ES-I3 (cell line): ENCODE results near the gene GPR149.
A peak's percentile ranks its signal among the peaks of the same experiment; 100 is the strongest.

ENCODE experiments used
- H3K36me3 ChIP-seq: 2 replicates; pipeline ENCODE4 v1.6.1; 2013; ENCODE audit warnings: mild to moderate bottlenecking, low read length, control low read depth, moderate library complexity; ENCODE audit not compliant: insufficient read depth
- H3K4me1 ChIP-seq: 2 replicates; pipeline ENCODE4 v1.6.1; 2013; ENCODE audit warnings: mild to moderate bottlenecking, control low read depth, low read length; ENCODE audit not compliant: insufficient read depth
- H3K9ac ChIP-seq: 2 replicates; pipeline ENCODE4 v1.6.1; 2013; ENCODE audit warnings: low read depth, mild to moderate bottlenecking, low read length, moderate library complexity
- H3K9me3 ChIP-seq: 2 replicates; pipeline ENCODE4 v1.6.1; 2013; ENCODE audit warnings: mild to moderate bottlenecking, low read length, moderate library complexity; ENCODE audit not compliant: control insufficient read depth, insufficient read depth

The GPR149 gene

DNA sequence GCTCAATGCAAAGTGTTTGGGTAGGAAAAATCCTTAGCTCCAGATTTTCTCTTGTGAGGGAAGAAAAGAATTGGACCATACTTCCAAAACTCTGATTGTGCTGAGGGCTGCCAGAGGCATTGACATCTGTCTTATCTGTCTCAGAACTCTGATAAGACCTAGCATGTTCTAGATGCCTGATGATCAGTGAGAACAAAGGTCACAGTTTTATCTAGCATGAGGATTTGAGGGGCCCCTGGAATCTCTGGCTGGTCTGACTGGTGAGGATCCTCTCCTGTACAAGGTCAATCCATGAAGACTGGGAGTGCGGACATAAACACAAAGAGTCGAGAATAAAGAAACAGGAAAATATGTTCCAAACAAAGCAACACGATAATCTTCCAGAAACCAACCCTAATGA lies 40.1 kb downstream of the GPR149 start:
- Histone ChIP-seq H3K4me1 (0 out of 2 replicates have a peak, but pooled peaks cover 3% of the 10 kb centered on the region), H3K9ac (no peak overlapping the region), H3K36me3 (no peaks in the 10 kb centered on the region), H3K9me3 (no peaks in the 10 kb centered on the region)

DNA sequence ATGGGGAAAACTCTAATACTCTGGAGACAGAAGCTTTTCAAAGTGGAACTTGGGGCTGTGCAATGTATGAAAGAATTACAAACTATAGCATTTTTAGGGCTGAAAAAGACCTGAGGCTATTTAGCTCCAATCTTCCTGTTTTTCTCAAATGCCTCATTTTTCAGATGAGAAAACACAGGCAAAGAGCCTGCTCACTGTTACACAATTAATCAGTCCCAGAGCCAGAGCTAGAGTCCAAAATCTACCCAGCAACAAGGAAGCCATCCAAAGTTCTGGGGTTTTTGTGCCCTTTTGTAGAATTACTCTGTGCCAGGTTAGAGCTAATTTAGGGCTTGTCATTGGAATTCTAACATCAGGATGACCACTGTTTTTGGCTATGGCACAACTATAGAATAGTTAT lies 45.5 kb downstream of the GPR149 start:
- no peaks in the 10 kb centered on the region for H3K9me3 ChIP-seq
- no peak overlapping the region for H3K9ac ChIP-seq
- 0 out of 2 replicates have a peak, but pooled peaks cover 3% of the 10 kb centered on the region for H3K4me1 ChIP-seq
- H3K36me3 ChIP-seq: no peaks in the 10 kb centered on the region

GRCh38 chr3:154378311-154378710 lies 51.7 kb downstream of the GPR149 start:
- H3K36me3 ChIP-seq: no peaks in the 10 kb centered on the region
- no peak overlapping the region for H3K9ac ChIP-seq
- H3K4me1 ChIP-seq: no peaks in the 10 kb centered on the region
- no peaks in the 10 kb centered on the region for H3K9me3 ChIP-seq

GRCh38 chr3:154367221-154367620 lies 62.8 kb downstream of the GPR149 start:
- Histone ChIP-seq H3K9ac (no peak overlapping the region), H3K4me1 (no peaks in the 10 kb centered on the region), H3K9me3 (no peaks in the 10 kb centered on the region), H3K36me3 (no peaks in the 10 kb centered on the region)

DNA sequence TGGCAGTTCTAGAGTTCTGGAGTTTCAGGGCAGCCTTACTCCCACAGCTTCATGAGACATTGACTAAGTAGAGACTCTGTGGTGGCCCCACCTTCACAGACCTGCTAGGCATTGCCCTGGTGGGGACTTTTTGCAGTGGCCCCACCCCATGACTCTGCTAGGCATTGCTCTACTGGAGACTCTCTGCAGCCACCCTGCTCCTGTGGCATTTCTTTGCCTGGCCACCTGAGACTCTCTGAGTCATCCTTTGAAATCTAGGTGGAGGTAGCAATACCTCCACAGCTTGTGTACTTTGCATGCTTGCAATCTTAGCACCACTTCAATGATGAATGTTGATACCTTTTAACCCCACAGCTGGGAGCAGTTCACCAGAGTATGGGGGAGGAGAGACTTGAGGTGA lies 65.1 kb downstream of the GPR149 start:
- Histone ChIP-seq H3K9me3 (no peaks in the 10 kb centered on the region), H3K4me1 (no peaks in the 10 kb centered on the region), H3K9ac (no peak overlapping the region), H3K36me3 (no peaks in the 10 kb centered on the region)

DNA sequence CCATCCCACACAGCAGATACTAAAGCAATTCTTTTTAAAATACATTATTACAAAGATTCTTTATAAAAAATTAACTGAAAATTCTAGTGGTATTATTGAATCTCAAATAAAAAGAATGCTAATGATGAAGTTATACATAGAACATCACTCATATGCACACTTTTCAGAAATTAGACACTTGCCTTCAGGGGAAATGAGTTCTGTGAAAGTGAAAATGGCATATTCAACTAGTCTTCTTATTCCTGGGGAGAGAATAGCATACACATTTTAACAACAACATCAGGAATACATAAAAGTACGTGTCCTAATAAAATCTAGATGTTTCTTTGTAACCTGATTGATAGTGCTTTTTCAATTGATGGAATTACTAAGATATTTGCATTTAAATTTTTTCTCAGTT lies 68.9 kb downstream of the GPR149 start:
- Histone ChIP-seq H3K9me3 (no peaks in the 10 kb centered on the region), H3K4me1 (no peaks in the 10 kb centered on the region), H3K36me3 (no peaks in the 10 kb centered on the region), H3K9ac (no peak overlapping the region)

DNA sequence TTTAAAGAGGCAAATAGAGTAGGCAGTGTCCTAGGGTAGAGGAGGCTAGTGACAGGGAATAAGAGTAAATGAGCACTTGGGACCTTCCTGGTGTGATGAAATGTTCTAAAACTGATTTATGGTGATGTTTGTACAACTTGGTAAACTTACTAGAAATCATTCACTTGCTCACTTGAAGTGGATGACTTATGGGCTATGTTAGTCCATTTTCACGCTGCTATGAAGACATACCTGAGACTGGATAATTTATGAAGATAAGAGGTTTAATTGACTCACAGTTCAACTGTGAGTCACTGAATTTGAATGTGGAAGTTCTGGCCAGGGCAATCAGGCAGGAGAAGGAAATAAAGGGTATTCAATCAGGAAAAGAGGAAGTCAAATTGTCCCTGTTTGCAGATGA lies 74.0 kb downstream of the GPR149 start:
- no peaks in the 10 kb centered on the region for H3K4me1 ChIP-seq
- H3K36me3 ChIP-seq: no peaks in the 10 kb centered on the region
- H3K9me3 ChIP-seq: no peaks in the 10 kb centered on the region
- no peak overlapping the region for H3K9ac ChIP-seq

- no peaks in the 10 kb centered on the region for H3K4me1 ChIP-seq
- H3K9ac ChIP-seq: no peak overlapping the region
- H3K9me3 ChIP-seq: no peaks in the 10 kb centered on the region
- no peaks in the 10 kb centered on the region for H3K36me3 ChIP-seq
Observed at GRCh38 chr3:154349223-154349622, 80.8 kb downstream of the GPR149 start.

DNA sequence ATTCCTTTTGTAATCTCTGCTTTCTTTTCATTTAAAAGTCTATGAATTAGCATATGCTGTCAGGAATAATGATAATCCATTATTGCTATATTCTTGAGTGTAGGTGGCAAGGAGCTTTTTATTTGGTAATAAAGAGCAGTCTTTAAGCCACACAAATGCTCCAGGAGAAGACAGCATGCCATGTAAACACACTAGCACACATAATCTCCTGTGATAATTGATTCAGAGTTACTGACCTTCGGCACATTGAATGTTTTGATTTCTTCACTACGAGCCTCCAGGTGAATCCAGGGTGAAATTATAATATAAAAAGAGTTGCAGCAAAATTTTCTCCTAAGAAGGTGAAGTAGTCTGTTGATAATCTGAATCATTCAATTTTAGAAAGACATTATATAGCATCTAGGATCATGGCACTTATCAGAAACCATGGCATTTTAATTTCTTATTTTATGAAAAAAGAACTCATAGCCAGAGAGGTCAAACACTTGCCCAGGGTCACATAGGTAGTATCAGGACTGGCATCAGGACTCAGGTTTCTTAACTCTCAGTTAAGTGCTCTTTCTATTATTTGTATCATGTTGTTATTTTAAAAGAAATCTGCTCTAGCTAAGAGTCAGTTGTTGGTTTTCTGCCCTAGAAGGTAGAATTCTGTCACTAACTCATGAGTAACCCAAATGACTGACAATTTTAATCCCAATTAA lies 84.4 kb downstream of the GPR149 start:
- Histone ChIP-seq H3K9me3 (no peaks in the 10 kb centered on the region), H3K36me3 (no peaks in the 10 kb centered on the region), H3K4me1 (no peaks in the 10 kb centered on the region), H3K9ac (no peak overlapping the region)

DNA sequence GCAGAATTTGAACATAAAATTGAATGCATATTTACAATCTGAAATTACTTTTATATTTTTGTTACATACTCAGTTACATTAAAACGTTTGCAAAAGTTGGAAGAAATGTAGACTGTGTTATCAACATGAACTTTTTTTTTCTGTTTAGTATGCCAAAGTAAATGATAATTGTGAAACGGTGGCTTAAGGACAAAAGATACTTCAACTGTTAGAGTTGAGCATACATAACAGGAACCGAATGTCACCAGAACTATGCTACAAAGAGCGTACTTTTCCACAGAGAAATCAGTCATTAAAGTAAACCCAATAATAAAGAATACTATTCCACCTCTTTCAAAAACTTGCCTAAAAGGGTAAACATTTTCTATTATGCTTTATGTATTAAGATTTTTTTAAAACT lies 91.4 kb downstream of the GPR149 start:
- no peaks in the 10 kb centered on the region for H3K36me3 ChIP-seq
- no peak overlapping the region for H3K9ac ChIP-seq
- no peaks in the 10 kb centered on the region for H3K4me1 ChIP-seq
- H3K9me3 ChIP-seq: no peaks in the 10 kb centered on the region

GRCh38 chr3:154338008-154338407 lies 92.0 kb downstream of the GPR149 start:
- Histone ChIP-seq H3K4me1 (no peaks in the 10 kb centered on the region), H3K36me3 (no peaks in the 10 kb centered on the region), H3K9ac (no peak overlapping the region), H3K9me3 (no peaks in the 10 kb centered on the region)

DNA sequence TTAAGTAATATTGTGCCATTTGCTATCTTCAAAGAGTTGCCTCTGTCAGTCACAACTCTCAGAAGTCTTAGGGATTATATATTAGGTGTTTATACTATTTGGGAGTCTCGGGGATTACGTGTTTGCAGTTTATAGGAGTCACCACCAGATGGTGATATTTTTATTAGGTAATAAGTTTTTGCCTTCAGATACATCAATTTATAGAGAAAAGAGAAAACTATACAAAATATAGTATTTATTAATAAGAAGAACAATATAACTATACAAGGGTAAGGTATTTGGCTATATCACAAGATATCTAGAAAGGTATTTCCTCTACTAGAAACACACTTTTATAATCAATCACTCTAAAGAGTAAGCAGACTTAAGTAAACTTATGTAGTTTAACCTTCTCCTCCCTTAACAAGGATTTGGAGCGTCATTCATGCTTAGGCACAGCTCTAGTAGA lies 95.0 kb downstream of the GPR149 start:
- Histone ChIP-seq H3K9ac (no peak overlapping the region), H3K36me3 (no peaks in the 10 kb centered on the region)

GRCh38 chr3:154327871-154328270 lies 102.1 kb downstream of the GPR149 start:
- no peak overlapping the region for H3K9ac ChIP-seq
- H3K36me3 ChIP-seq: no peaks in the 10 kb centered on the region
- H3K4me1 ChIP-seq: peaks cover 8% of the 10 kb centered on the region; the same call in 1 of the 2 replicates
- H3K9me3 ChIP-seq: no peaks in the 10 kb centered on the region

More for the DNA sequence above, 95.0 kb downstream of the GPR149 start:
- no peaks in the 10 kb centered on the region for H3K9me3 ChIP-seq
- H3K4me1 ChIP-seq: no peaks in the 10 kb centered on the region

DNA sequence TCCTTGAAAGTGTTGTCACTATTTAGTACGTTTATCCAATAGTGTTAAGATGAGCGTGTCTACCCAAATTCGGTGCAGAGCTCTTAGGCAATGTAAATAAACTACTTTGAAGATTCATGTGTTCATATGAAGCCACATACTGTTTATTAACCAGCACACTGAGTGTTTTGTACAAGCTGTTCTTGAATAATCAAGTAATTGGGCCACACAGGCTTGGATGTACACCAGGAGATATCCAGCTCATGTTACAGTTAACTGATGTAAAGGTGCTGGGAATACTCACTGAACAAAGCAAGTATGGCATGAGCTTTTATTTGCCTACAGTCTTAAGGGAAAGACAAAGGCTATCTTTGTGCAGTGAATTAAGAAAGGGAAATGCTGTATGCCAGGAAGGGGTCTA lies 105.1 kb downstream of the GPR149 start:
- H3K9ac ChIP-seq: peak overlapping the region; percentile 96; the same call in 1 of the 2 replicates

DNA sequence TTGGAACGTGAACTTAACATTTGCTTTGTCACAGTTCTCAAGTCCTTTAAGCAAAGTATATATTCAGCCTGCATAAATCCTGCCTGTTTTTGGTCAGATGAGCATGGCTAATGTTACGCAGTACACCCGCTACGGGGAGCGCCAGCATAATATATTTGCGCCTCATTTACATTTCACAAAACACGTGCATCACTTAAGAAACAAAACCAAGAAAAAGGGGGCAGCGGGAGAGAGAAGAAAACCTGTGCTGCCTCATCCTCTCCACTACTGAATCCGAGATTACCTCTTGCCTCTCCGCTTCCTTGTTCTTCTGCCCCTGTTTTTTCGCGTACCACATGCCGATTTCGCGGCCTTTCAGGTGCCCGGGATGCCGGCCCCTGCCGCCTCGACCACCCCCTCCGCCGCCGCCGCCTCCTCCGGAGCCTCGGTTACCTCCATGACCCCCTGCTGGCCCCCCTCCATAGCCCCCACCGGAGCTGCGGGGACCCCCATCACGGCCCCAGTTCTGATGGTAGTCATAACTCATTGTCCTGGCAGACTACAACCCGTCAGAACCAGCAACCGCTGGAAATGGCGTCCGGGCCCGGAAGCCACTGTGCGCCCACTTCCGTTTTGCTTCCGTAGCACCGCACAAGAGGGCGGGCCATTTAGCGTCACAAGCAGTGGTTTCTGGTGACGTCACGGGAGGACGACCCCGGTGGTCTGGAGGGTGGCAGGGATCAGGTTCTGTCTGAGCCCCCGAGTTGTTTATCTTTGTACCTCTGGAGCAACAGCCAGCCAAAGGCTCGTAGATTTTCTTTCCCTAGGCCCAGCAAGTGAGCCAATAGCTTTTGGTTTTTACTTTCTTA lies 105.9 kb downstream of the GPR149 start, which contains the start of gene DHX36:
TSS of gene DHX36 (minus strand) at position 597 of the 848 bp plus-strand sequence. CDS start at position 526, 71 bp downstream.
- Histone ChIP-seq H3K9ac (peak within 1 kb of the TSS; percentile 96), H3K9me3 (no peaks in the 10 kb centered on the region), H3K4me1 (peaks cover 15% of the 10 kb centered on the region; the same call in 1 of the 2 replicates), H3K36me3 (no peaks in the 10 kb centered on the region)

More for the DNA sequence above, 105.1 kb downstream of the GPR149 start:
- H3K36me3 ChIP-seq: no peaks in the 10 kb centered on the region
- peaks cover 12% of the 10 kb centered on the region; the same call in 1 of the 2 replicates for H3K4me1 ChIP-seq
- no peaks in the 10 kb centered on the region for H3K9me3 ChIP-seq
